ENCODE results near the gene CARNS1. TPM values are rescaled to one million over a fixed set of nuclear protein-coding genes. Genes with fewer than 3 reads are reported as not detected.

The CARNS1 gene
- polyA plus RNA-seq, 1 of the 3 experiments (the other 2 are of a cell fraction): 0.23 TPM

DNA sequence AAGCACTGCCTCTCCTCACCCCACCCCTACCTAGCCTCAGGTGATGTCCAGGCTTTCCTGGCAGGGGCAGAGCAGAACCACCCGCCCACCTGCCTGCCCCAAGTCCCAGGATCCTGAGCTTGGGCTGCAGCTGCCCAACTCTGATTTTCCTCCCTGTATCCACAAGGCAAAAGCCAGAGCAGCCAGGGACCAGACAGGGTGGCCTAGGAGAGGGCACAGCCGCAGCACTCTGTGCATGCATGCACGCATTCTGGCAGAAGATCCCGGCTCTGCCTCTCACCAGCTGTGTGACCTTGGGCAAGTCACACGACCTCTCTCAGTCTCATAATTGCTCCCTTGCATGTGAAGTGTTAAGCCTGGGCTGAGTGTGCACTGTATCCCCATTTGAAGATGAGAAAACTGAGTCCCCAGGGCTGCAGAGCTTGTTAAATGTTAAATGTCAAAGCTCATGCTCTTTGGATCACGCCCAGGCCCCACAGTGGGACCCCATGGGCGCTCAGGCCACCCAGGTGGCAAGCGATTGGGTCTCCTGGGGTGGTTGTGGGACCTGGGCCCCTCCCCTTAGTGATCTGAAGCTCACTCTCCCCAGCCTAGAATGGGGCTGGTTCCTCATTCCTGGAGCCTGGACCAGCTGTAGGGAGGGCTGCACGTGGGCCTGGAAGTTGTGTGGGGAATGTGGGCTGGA lies 2.8 kb upstream of the CARNS1 start (continued):
- TF ChIP-seq TAF1 (IDR thresholded peaks at IDR 0.05; ENCODE audit: borderline replicate concordance, low read depth, low read length) (no peak), FOSL2 (IDR thresholded peaks at IDR 0.05; ENCODE audit: borderline replicate concordance, low read depth) (no peak), RAD21 (IDR thresholded peaks at IDR 0.05; ENCODE audit: low read length) (no peak), GABPA (IDR thresholded peaks at IDR 0.05; ENCODE audit: low read depth) (no peak), FOXM1 (IDR thresholded peaks at IDR 0.05; ENCODE audit: low read depth) (no peak), RFX5 (IDR thresholded peaks at IDR 0.05; ENCODE audit: low read length) (no peak), RXRA (IDR thresholded peaks at IDR 0.05; ENCODE audit: borderline replicate concordance, low read depth) (no peak), NRF1 (IDR thresholded peaks at IDR 0.05; ENCODE audit: low read depth, low read length) (no peak), JUND (IDR thresholded peaks at IDR 0.05) (no peak), YY1 (IDR thresholded peaks at IDR 0.05; ENCODE audit: low read depth) (no peak), RCOR1 (IDR thresholded peaks at IDR 0.05; ENCODE audit: low read length) (no peak), CHD2 (IDR thresholded peaks at IDR 0.05; ENCODE audit: low read length, partially characterized antibody) (no peak)
- TF ChIP-seq, protein P1, sequence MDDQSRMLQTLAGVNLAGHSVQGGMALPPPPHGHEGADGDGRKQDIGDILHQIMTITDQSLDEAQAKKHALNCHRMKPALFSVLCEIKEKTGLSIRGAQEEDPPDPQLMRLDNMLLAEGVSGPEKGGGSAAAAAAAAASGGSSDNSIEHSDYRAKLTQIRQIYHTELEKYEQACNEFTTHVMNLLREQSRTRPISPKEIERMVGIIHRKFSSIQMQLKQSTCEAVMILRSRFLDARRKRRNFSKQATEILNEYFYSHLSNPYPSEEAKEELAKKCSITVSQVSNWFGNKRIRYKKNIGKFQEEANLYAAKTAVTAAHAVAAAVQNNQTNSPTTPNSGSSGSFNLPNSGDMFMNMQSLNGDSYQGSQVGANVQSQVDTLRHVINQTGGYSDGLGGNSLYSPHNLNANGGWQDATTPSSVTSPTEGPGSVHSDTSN (IDR thresholded peaks at IDR 0.05): no peak

- 73% methylated on average over 2 of the region's 2 CpGs for WGBS (ENCODE audit: low lambda C conversion rate)
- no peaks in the 10 kb centered on the region for H4K20me1 ChIP-seq (ENCODE audit: insufficient read depth)
- TF ChIP-seq POLR2AphosphoS5 (IDR thresholded peaks at IDR 0.05; ENCODE audit: low read depth, low read length) (no peak), YY1 (IDR thresholded peaks at IDR 0.05; ENCODE audit: low read depth) (no peak), FOXM1 (IDR thresholded peaks at IDR 0.05; ENCODE audit: low read depth) (no peak), ELF1 (IDR thresholded peaks at IDR 0.05) (no peak), TAF1 (IDR thresholded peaks at IDR 0.05; ENCODE audit: borderline replicate concordance, low read depth, low read length) (no peak), EZH2phosphoT487 (IDR thresholded peaks at IDR 0.05; ENCODE audit: borderline replicate concordance, low read depth) (no peak), CHD2 (IDR thresholded peaks at IDR 0.05; ENCODE audit: low read length, partially characterized antibody) (no peak), NFIC (IDR thresholded peaks at IDR 0.05; ENCODE audit: borderline replicate concordance) (no peak)
- TF ChIP-seq, protein P2, sequence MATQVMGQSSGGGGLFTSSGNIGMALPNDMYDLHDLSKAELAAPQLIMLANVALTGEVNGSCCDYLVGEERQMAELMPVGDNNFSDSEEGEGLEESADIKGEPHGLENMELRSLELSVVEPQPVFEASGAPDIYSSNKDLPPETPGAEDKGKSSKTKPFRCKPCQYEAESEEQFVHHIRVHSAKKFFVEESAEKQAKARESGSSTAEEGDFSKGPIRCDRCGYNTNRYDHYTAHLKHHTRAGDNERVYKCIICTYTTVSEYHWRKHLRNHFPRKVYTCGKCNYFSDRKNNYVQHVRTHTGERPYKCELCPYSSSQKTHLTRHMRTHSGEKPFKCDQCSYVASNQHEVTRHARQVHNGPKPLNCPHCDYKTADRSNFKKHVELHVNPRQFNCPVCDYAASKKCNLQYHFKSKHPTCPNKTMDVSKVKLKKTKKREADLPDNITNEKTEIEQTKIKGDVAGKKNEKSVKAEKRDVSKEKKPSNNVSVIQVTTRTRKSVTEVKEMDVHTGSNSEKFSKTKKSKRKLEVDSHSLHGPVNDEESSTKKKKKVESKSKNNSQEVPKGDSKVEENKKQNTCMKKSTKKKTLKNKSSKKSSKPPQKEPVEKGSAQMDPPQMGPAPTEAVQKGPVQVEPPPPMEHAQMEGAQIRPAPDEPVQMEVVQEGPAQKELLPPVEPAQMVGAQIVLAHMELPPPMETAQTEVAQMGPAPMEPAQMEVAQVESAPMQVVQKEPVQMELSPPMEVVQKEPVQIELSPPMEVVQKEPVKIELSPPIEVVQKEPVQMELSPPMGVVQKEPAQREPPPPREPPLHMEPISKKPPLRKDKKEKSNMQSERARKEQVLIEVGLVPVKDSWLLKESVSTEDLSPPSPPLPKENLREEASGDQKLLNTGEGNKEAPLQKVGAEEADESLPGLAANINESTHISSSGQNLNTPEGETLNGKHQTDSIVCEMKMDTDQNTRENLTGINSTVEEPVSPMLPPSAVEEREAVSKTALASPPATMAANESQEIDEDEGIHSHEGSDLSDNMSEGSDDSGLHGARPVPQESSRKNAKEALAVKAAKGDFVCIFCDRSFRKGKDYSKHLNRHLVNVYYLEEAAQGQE (IDR thresholded peaks at IDR 0.05; ENCODE audit: low read depth, low read length): no peak
- ChIA-PET CTCF (interaction anchor here (0.5 to 3.4 kb wide), 3 partner anchors 12 to 31 kb away, joined by 3 to 12 read pairs (median 11); partner anchors contain the start of gene PPP1CA), POLR2A (no interaction called here)
- no peaks in the 10 kb centered on the region for H3K9me2 ChIP-seq
- H3K79me2 ChIP-seq (ENCODE audit: insufficient read depth): no peaks in the 10 kb centered on the region
- no peak overlapping the region for H3K9ac ChIP-seq
- no peaks in the 10 kb centered on the region for H3K27me3 ChIP-seq (ENCODE audit: insufficient read depth)
- H3K4me1 ChIP-seq (ENCODE audit: control insufficient read depth in 1 of 2, insufficient read depth in 2 of 2, low read depth in 1 of 2, low read length in 1 of 2): peaks cover 2 to 3% of the 10 kb centered on the region in 2 experiments; a peak in 1 of 4 replicates
- no peak overlapping the region for H3K4me2 ChIP-seq
- no peak overlapping the region for H3K27ac ChIP-seq (ENCODE audit: low read depth in 2 of 2, low read length in 1 of 2)
- H3K9me3 ChIP-seq: no peaks in the 10 kb centered on the region
- H3K4me3 ChIP-seq (ENCODE audit: low read depth in 2 of 2, low read length in 1 of 2): no peak overlapping the region
- H2AFZ ChIP-seq (ENCODE audit: low read depth): no peak overlapping the region
- no peak for DNase-seq
- H3F3A ChIP-seq (replicated peaks; ENCODE audit: insufficient read depth): no peaks in the 10 kb centered on the region
- no peaks in the 10 kb centered on the region for H3K36me3 ChIP-seq (replicated peaks in 1 of 2; ENCODE audit: control insufficient read depth in 1 of 2, insufficient read depth in 2 of 2, low read length in 1 of 2)
Observed at GRCh38 chr11:67413266-67413849, 2.1 kb upstream of the CARNS1 start.
